GM12872 (cell line): Measurements from ENCODE around the gene HHATL.

ENCODE experiments used
- CTCF ChIP-seq: IDR thresholded peaks from 3 replicates; pipeline ENCODE4 v1.5.1; 2011; ENCODE audit warnings: low read depth, mild to moderate bottlenecking, low read length, moderate library complexity; ENCODE audit not compliant: insufficient read depth

HHATL gene

GRCh38 chr3:42705058-42705767 is 2.6 kb upstream of the HHATL start:
- no peak for TF ChIP-seq CTCF

- TF ChIP-seq CTCF, result no peak
Observed at GRCh38 chr3:42704136-42704841, 1.7 kb upstream of the HHATL start.

- no peak for TF ChIP-seq CTCF
Observed at GRCh38 chr3:42703695-42704025, 1.1 kb upstream of the HHATL start.

GRCh38 chr3:42702982-42703694 is 540 bp upstream of the HHATL start:
- no peak for TF ChIP-seq CTCF

- no peak for TF ChIP-seq CTCF
Observed at GRCh38 chr3:42701371-42702065, 1.1 kb downstream of the HHATL start.

GRCh38 chr3:42700366-42701288 is 2.0 kb downstream of the HHATL start:
- no peak for TF ChIP-seq CTCF
